ENCODE data around the gene ZPLD1. TPM values are rescaled to one million over a fixed set of nuclear protein-coding genes. Genes with fewer than 3 reads are reported as not detected.

ZPLD1 gene
- total and polyA plus RNA-seq, 2 of the 8 experiments (the other 6 are each of a cell fraction or from before 2014, with no cell fraction given): not detected

GRCh38 chr3:102398666-102399065, 36.1 kb upstream of the ZPLD1 start:
- H3K27ac ChIP-seq (ENCODE audit: low read depth, low read length): no peak overlapping the region
- CTCF ChIA-PET (ENCODE audit: partially characterized antibody): no interaction called here

More at GRCh38 chr3:102398666-102399065, 36.1 kb upstream of the ZPLD1 start:
- no peak overlapping the region for H2AK5ac ChIP-seq (ENCODE audit: low read depth, low read length)
- H4K20me1 ChIP-seq (replicated peaks in 1 of 2; ENCODE audit: control insufficient read depth in 1 of 2, insufficient read depth in 2 of 2, low read length in 2 of 2): no peaks in the 10 kb centered on the region
- no peak overlapping the region for H3K4ac ChIP-seq (replicated peaks; ENCODE audit: insufficient read length, low read depth, low read length)
- DNase-seq (ENCODE audit: low read depth in 1 of 2, low spot score in 2 of 2): no peak
- no peaks in the 10 kb centered on the region for H3K79me2 ChIP-seq (ENCODE audit: control insufficient read depth in 1 of 2, insufficient read depth in 2 of 2, low read length in 2 of 2)
- no peak overlapping the region for H2AFZ ChIP-seq (ENCODE audit: low read length)
- no peak overlapping the region for H3K18ac ChIP-seq (ENCODE audit: extremely low read depth, low read length)
- no peak overlapping the region for H4K8ac ChIP-seq (ENCODE audit: extremely low read depth, insufficient read depth, low read length)
- no peak overlapping the region for H4K5ac ChIP-seq (ENCODE audit: insufficient read length, low read depth, low read length)
- no peak overlapping the region for H2BK20ac ChIP-seq (ENCODE audit: low read length)
- no peak overlapping the region for H3K14ac ChIP-seq (ENCODE audit: insufficient read length)
- H2BK12ac ChIP-seq (ENCODE audit: low read depth, low read length): no peak overlapping the region
- no peak overlapping the region for H3K4me2 ChIP-seq (ENCODE audit: insufficient read depth in 1 of 2, low read depth in 2 of 2, low read length in 2 of 2)
- no peaks in the 10 kb centered on the region for H3K79me1 ChIP-seq (ENCODE audit: low read depth, low read length)
- TF ChIP-seq NRF1 (IDR thresholded peaks at IDR 0.05; ENCODE audit: low read depth, low read length) (no peak), KDM4A (IDR thresholded peaks at IDR 0.05; ENCODE audit: low read depth, low read length, severe bottlenecking) (no peak), SP1 (IDR thresholded peaks at IDR 0.05; ENCODE audit: low read depth, low read length) (no peak), POLR2A (IDR thresholded peaks at IDR 0.05; ENCODE audit: control extremely low read depth in 1 of 2, low read depth in 2 of 2, low read length in 2 of 2) (no peak), GTF2F1 (IDR thresholded peaks at IDR 0.05; ENCODE audit: borderline replicate concordance, low read depth, low read length) (no peak), RBBP5 (IDR thresholded peaks at IDR 0.05; ENCODE audit: borderline replicate concordance, low read depth, low read length) (no peak), RFX5 (IDR thresholded peaks at IDR 0.05; ENCODE audit: borderline replicate concordance, low read depth, low read length) (no peak), KDM1A (IDR thresholded peaks at IDR 0.05; ENCODE audit: borderline replicate concordance, low read length) (no peak), E2F6 (IDR thresholded peaks at IDR 0.05) (no peak), CTCF (IDR thresholded peaks at IDR 0.05; ENCODE audit: control extremely low read depth in 1 of 3, insufficient read depth in 1 of 3, low read depth in 1 of 3, low read length in 3 of 3) (no peak), PHF8 (conservative IDR thresholded peaks at IDR 0.05; ENCODE audit: low read depth, low read length) (no peak)
- H3K9me3 ChIP-seq (ENCODE audit: insufficient read depth in 2 of 2, low read depth in 1 of 2, low read length in 1 of 2): no peaks in the 10 kb centered on the region
- H3K23me2 ChIP-seq (ENCODE audit: low read depth, low read length): no peaks in the 10 kb centered on the region
- no peak overlapping the region for H4K91ac ChIP-seq (replicated peaks; ENCODE audit: insufficient read length, low read length)
- H3K4me1 ChIP-seq (replicated peaks in 1 of 4; ENCODE audit: control insufficient read depth in 3 of 4, insufficient read depth in 4 of 4, low read length in 3 of 4): no peaks in the 10 kb centered on the region
- H3K56ac ChIP-seq (replicated peaks; ENCODE audit: insufficient read length, low read depth, low read length): no peak overlapping the region
- no peak for FAIRE-seq
- no peak overlapping the region for H3K23ac ChIP-seq (ENCODE audit: insufficient read length)
- H2BK5ac ChIP-seq (ENCODE audit: low read depth, low read length): no peak overlapping the region
- 93% methylated on average over 5 of the region's 5 CpGs; no CpG with 5 or more reads in 1 of the 2 experiments for WGBS, 2 experiments (ENCODE audit: extremely low coverage in 1 of 2, insufficient coverage in 1 of 2, insufficient read length in 1 of 2, insufficient replicate concordance in 2 of 2, low coverage in 1 of 2, low lambda C conversion rate in 2 of 2, missing lambda C conversion rate in 1 of 2)
- no peak overlapping the region for H3K4me3 ChIP-seq (ENCODE audit: extremely low read depth in 1 of 4, insufficient read depth in 2 of 4, low read depth in 3 of 4, low read length in 4 of 4)
- H3K27me3 ChIP-seq (replicated peaks in 1 of 4; ENCODE audit: control insufficient read depth in 3 of 4, extremely low read depth in 1 of 4, insufficient read depth in 3 of 4, low read length in 3 of 4): no peaks in the 10 kb centered on the region
- POLR2A ChIA-PET (ENCODE audit: partially characterized antibody): no interaction called here
- H2BK15ac ChIP-seq (ENCODE audit: low read length): no peak overlapping the region
- no peak overlapping the region for H3K9ac ChIP-seq (replicated peaks in 1 of 4; ENCODE audit: extremely low read depth in 1 of 4, low read depth in 3 of 4, low read length in 3 of 4)
- no peak overlapping the region for H2BK120ac ChIP-seq (replicated peaks; ENCODE audit: low read depth, low read length)
- no peaks in the 10 kb centered on the region for H3K36me3 ChIP-seq (ENCODE audit: control insufficient read depth in 2 of 4, insufficient read depth in 4 of 4, low read length in 3 of 4)
